GM18508 (cell line): ENCODE data around the gene GDF10.

Source experiments
- ATAC-seq: cut with Tn5 transposase; IDR thresholded peaks from one replicate; pipeline ENCODE4 v1.9.1; 2021; ENCODE audit warnings: moderate number of reproducible peaks; ENCODE audit not compliant: insufficient read depth, unreplicated experiment

GDF10 gene

DNA sequence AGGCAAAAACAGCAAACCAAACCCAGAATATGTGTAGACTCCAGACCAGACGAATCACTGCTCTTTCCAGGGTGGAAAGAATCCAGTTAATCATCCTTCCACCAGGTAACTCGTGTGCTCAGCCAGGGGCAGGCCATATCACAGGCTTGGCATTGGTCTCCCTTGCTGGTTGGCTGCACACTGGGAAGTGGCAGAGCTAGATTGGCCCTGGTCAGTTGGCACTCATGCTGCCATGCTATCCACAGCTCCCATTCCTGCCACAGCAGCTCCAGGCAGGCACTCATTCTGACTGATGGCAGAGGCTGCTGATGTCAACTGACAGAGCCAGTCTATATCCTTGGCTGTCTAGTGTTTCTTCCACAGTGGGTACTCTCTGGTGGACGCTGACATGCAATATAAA lies 9.7 kb upstream of the GDF10 start:
- no peak for ATAC-seq

DNA sequence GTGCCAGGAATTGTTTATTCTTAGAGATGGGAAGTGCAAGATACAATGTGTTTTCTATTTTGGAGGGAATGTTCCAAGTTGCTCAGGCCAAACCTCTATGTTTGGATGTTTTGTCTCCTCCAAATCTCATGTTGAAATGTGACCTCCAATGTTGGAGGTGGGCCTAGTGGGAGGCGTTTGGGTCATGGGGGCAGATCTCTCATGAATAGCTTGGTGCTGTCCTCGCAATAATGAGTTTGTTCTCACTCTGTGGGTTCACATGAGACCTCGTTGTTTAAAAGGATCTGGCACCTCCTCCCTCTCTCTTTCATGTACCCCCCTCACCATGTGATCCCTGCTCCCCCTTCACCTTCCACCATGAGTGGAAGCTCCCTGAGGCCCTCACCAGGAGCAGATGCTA lies 8.3 kb upstream of the GDF10 start:
- no peak for ATAC-seq

DNA sequence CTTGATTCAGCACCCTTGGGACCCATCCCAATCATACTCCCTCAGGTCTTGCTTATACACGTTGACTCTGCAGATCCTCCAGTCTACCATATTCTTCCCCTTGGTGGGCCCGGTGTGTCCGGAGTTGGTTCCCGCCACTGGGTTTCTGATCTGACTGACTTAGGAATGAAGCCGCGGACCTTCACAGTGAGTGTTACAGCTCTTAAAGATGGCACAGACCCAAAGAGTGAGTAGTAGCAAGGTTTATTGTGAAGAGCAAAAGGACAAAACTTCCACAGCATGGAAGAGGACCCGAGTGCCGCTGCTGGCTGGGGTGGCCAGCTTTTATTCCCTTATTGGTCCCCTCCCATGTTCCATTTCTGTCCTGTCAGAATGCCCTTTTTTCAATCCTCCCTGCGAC lies 5.9 kb upstream of the GDF10 start:
- no peak for ATAC-seq

DNA sequence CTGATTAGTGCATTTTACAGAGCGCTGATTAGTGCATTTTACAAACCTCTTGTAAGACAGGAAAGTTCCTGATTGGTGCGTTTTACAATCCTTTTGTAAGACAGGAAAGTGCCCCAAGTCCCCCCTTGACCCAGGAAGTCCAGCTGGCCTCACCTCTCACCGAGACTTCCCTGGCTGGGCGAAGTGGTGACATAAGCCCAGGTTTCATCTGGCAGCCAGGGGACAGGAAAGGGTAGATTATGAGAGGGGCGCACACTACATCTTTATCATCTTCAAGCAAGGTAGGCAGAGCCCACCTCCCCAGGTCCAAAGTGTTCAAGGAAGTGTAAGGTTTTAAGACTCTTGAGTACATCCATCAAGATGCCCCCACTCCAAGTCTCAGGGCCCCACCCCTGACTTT lies 5.5 kb upstream of the GDF10 start:
- no peak for ATAC-seq

DNA sequence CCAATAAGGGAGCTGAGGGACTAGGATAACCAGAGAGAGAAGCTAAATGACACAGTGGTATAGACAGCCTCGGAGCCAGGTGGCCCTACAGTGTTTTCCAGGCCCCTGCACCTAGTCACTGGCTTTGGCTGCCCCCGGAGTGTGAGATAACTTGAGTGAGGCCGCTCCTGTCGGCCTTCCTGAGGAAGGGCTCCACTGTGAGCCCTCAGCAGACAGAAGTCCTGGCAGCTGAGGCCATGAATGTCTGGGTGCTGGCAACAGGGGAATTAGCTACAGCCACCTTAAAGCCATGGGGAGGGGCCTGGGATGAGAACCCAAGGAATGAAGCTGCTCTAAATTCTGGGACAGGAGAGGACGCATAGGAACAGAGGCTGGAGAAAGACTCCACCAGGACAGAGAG lies 4.6 kb upstream of the GDF10 start:
- ATAC-seq = no peak

DNA sequence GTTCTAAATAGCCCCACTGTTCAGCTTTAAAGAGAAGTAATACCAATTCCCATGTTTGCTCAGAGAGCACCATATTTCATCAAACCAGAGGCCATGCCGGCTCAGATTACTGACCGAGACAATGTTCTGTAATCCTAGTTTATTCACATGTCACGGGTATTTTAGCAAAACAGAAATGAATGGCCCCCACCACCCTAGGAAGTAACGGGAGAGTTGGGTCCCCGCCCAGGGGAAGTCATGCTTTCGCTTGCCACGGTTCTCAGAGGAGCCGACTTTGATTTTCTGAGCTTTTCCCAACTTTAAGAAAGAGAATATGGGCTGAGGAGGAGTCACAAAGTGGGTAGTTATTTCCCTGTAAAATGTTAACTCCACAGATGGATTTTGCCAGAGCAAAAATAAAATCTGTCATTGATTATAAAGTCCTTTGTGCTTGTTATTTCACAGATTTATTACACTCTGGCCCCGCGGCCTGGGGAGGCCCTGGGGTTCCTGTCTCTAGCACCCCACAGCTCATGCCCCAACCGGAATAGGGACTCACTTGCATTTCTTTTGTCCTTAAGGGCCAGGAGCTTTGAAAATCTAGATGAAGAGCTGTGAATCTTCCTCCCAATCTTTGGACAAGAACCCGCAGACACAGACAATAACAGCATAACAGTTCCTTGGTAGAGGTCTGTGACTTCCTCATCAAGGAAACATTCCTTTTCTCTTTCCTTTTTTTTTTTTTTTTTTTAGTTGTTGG lies 3.7 kb upstream of the GDF10 start:
- no peak for ATAC-seq

DNA sequence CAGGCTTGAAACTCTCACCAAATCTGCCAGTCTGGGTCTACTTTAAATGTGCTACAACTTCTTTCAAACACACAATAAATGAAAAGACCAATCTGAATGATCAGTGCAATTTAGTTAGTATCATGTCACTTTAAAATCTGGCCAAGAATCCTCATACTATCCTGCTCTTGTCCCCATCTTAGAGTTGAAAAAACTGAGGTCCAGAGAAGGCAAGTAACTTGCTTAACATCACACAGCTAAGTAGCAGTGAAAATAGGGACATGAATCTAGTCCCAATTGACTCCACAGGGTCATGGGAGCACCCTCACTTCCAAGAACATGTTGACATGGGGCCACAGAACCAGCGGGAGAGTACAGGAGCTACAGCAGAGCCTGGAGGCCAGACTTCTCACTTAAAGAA lies 3.1 kb upstream of the GDF10 start:
- no peak for ATAC-seq

DNA sequence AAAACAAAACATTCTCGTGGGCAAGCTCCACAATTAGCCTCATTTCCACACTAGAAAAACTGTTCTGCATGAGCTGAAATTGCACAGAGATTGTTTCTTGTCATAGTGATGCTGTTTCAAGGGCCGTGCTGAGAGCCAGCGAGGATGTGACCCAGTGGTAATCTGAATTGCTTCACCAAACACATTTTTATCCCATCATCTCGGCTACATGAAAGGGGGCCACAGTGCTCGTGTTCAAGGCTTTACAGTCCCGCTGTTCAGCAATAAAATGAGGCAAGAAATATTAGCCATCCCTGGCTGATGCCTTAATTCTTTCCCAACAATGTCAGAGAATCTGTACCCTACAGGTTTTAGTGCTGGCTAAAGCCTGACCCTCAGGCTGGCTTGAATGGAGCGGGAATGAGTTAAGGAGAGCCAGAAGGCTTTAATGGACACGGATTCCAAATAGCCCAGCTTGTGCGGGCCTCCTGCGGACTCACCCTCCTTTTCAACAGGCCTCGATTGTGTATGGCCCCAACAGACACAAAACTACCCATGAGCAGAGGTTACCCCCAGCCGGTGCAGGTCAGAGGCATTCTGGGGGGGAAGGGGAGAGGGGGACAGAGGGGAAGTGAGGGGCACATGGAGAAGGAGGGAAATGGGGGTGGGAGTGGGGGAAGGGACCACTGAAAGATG lies 2.0 kb upstream of the GDF10 start:
- no peak for ATAC-seq

DNA sequence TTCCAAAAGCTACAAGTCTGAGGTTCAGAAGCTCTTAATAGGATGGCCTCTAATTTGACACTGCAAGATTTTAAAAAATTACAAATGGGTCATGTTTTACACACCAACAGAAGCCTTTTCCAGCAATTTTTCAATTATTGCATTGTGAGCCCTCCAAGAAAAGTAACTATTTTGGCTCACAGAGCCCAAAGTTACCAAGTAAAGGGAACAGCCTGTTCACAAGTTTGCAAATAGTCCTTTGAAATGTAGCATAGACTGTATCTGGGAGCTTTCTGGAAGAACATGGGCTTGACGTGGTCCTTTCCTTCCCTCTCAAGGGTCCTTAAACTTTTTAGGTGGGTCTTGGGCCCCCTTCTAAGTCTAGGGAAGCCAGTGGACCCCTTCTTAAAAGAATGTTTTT lies 1.3 kb upstream of the GDF10 start:
- ATAC-seq = no peak

DNA sequence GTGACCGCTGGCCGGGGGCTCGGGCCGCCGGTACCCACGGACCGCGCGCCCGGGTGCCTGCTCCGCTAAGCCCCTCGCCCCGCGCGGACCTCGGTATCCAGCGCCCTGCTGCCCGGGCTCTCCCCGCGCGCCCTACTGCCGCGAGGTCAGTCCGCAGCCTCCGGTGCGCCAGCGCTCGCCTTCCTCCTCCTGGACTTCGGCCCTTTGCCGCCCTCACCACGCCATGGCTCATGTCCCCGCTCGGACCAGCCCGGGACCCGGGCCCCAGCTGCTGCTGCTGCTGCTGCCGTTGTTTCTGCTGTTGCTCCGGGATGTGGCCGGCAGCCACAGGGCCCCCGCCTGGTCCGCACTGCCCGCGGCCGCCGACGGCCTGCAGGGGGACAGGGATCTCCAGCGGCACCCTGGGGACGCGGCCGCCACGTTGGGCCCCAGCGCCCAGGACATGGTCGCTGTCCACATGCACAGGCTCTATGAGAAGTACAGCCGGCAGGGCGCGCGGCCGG lies 483 bp downstream of the GDF10 start:
- ATAC-seq = no peak

DNA sequence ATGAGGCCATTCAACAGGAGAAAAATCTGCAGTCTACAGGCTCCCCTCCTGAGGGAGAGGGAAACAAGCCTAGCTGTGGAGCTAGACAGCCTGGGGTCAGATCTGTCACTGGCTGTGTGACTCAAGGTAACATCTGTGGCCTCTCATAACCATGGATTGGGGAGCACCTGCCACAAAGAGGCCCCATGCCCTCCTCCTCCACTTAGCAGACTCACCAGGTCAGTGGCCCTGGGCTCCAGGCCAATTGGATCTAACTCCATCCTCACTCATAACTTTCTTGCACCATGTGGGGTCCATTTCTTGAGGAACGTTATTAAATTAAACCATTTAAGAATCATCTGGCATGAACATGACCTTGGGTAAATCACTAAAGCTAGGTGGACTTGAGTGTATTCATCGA lies 1.8 kb downstream of the GDF10 start:
- ATAC-seq = no peak

DNA sequence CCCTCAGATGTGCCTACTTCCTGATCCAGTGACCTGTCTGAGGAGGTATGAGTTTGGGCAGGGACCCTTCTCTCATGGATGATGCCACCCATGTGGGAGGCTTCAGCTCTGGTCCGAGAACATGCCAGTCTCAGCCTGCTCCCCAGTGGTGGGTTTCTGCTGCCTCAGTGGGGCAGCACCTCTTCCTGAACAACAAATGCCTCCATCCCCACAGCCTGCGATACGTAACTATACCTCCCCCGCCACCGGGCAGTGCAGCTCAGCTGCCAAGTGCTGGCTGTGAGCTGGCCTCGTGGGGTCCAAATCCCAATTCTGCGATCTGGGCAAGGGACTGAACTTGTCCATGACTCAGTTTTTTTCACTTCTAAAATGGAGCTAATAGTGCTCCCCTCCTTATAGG lies 3.1 kb downstream of the GDF10 start:
- no peak for ATAC-seq

DNA sequence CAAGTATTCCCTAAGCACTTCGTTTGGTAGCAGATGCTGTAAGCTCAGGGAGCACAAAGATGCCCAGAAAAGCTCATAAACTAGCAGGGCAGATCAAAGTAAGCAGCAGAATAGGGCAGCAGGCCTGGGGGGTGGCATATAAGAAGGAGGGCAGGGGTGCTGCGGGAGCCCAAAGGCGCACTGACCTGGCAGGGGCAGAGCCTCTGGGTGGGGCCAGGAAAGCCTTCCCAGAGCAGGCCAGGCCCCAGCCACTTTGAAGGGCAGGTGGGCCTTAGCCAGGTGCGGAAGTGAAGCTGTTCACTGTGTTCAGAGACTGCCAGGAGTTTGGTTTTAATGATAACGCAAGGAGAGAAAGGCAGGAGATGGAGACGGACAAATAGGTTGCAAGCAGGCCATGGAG lies 3.9 kb downstream of the GDF10 start:
- no peak for ATAC-seq

DNA sequence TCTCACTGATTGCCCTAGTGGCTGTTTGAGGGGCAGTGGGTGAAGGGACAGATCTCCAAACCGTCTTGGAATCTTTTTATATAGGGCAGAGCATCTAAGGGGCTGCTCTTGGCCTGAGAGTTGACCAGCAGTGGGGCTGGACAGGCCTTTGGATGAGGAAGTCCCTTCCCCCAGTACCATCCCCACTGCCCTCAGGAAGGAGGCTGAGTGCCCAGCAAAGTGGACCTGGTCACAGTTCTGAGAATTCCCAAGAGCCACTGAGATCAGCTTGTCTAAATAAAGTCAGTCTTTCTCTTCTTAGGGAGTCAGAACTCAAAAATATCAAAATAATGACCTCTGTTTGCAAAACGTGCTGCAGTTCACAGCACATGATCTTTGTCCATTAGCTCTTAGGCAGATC lies 5.6 kb downstream of the GDF10 start:
- ATAC-seq = no peak

DNA sequence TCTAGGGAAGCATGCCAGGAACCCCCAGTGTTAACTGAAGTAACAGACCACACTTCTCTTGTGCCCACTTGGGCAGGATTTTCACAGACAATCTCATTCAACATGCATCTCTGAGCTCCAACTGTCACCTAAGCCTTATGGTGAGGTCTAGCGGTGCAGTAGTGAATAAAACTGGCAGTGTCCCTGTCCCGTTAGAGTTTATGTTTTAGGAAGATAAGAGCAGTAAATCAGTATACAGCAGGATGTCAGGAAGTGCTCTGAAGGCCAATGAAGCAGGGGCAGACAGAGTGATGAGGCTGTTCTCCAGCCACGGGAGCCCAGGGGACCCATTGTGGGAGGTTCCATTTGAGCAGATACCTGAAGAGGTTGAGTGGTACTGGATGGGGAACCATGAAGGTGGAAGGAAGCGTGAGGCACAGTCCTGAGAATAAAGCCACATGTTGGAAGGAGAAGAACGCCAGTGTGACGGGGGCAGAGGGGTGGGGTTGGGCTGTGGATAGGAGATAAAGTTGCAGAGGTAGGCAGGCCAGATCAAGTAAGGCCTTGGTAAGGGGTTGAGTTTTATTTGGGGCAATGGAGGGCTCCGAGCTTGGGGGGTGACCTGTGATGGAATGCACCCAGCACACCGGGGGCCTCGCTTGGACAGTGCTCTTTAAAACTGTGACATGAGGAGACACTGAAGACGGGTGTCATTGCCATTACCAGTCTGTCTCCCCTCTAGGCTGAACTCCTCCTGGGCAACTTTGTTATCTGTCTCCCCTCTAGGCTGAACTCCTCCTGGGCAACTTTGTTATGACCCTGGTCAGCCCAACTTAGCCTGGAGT lies 6.6 kb downstream of the GDF10 start:
- ATAC-seq = no peak

DNA sequence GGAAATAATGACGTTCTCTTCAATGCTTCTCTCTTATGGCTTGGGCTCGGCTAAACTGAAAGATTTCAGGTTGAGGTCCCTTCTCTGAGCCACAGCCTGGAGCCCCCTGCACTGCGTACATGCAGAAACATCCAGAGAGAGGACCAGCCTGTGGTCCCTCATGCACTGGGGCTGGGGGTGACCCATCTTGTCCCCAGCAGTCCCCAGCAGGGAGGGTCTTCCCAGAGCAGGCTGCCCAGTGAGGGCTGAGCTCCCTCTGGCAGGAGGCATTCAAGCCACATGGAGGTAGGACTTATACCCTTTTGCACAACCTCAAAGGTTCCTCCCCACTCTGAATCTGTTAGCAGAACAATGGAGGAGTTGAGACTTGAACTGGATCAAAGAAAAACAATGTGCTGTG lies 7.4 kb downstream of the GDF10 start:
- ATAC-seq = no peak

DNA sequence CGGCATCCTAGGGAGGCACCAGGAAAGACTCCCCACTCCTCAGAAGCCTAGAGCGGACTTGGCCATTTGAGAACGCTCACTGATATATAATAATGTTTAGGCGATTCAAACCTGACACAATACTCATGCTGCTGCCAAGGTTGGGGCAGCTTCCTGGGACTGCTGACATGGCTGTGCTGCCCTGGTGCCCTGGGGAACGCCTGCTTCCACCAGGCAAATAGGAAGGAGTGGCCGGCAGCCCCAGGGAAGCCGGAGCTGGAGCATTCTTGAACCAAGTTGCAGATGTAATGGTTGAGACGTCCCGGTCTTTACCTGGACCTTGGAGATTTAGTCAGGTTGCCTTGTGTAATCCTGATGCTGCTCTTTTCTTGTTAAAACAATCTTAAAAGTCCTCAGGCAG lies 8.8 kb downstream of the GDF10 start:
- no peak for ATAC-seq

DNA sequence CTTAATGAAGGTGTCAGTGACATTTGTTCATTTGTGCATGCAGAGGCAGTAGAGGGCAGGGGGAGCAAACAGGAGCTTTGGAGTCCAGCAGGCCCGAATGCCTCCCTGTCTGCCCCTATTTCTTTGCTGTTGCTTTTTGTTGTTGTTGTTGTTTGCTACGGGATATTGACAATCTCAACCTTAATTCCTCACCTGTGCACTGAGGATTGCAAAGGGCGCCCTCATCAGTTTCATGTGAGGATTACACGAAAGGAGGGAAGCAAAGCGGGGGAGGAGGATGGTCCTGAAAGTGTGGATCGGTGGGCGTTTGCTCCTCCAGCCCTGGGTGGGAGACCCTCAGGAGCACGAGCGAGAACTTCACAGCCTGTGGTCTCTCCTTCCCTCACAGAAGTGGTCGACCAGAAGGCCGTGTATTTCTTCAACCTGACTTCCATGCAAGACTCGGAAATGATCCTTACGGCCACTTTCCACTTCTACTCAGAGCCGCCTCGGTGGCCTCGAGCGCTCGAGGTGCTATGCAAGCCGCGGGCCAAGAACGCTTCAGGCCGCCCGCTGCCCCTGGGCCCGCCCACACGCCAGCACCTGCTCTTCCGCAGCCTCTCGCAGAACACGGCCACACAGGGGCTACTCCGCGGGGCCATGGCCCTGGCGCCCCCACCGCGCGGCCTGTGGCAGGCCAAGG lies 9.6 kb downstream of the GDF10 start:
- no peak for ATAC-seq

DNA sequence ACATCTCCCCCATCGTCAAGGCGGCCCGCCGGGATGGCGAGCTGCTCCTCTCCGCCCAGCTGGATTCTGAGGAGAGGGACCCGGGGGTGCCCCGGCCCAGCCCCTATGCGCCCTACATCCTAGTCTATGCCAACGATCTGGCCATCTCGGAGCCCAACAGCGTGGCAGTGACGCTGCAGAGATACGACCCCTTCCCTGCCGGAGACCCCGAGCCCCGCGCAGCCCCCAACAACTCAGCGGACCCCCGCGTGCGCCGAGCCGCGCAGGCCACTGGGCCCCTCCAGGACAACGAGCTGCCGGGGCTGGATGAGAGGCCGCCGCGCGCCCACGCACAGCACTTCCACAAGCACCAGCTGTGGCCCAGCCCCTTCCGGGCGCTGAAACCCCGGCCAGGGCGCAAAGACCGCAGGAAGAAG lies 10.1 kb downstream of the GDF10 start:
- ATAC-seq = no peak

DNA sequence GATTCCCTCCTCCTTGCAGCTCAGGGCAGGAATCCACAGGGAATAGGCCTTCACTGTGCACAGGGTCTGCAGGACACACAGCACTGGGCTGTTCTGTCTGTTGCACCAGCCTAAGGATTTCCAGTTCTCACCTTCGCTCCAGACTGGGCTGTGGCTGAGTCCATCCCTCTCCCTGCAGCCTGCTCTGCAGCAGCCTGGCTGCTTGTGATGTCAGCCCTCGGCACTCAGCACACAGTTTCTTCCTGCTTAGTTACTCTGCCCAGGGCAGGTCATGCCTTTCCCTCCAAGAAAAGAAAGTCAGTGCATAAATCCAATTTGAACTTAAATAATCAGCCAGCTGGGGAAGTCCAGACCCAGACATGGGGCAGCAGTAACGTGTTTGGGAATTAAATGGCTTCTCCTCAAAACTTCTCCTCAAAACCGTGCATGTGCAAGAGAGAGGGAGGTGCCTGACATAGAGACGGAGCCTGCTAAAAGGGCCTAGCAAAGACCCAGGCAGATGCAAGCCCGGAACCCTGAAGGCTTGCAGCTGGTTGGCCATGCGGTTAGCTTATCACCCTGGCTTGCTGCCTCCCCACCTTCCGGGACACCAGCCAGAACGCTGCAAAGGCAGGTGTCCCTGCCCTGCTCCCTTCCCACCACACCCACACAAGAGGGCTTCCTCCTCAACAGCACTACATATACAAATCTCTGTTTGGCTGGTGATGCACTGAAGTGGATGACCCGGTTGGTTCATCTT lies 11.4 kb downstream of the GDF10 start:
- no peak for ATAC-seq
